Gastroesophageal sphincter (tissue), 4 donors: Measurements from ENCODE around the gene EMC10. TPM values are rescaled to one million over a fixed set of nuclear protein-coding genes. Genes with fewer than 3 reads are reported as not detected.

Experiments used
- ATAC-seq: fragments of 150-250 bp; one replicate; pipeline ENCODE4 v1.9.1; 2016; ENCODE audit warnings: mild to moderate bottlenecking, moderate library complexity
- H3K27ac ChIP-seq, 4 donors: fragments of 200-600 bp; sonication (generic) in 3 of 4; 1 replicate in 3 of 4; 2 replicates in 1 of 4; pipeline ENCODE4 v1.5.1; 2016 to 2019
- H3K27me3 ChIP-seq: fragments of 200-600 bp; sonication (generic); one replicate; pipeline ENCODE4 v1.5.1; 2019
- H3K36me3 ChIP-seq, 2 donors: fragments of 200-600 bp; sonication (generic); one replicate each; pipeline ENCODE4 v1.5.1; 2019; ENCODE audit warnings: control low read depth in 1 of 2
- H3K4me1 ChIP-seq, 3 donors: fragments of 200-600 bp; sonication (generic); 1 replicate in 2 of 3; 2 replicates in 1 of 3; pipeline ENCODE4 v1.5.1; 2016 to 2019; ENCODE audit warnings: control low read depth in 2 of 3
- H3K4me3 ChIP-seq, 2 donors: fragments of 200-600 bp; sonication (generic); one replicate each; pipeline ENCODE4 v1.5.1; 2019; ENCODE audit warnings: mild to moderate bottlenecking in 1 of 2, moderate library complexity in 1 of 2
- H3K9me3 ChIP-seq, 3 donors: fragments of 200-600 bp; sonication (generic); one replicate each; pipeline ENCODE4 v1.5.1; 2017 to 2019; ENCODE audit warnings: control low read depth in 2 of 3
- EP300 ChIP-seq: sonication (generic); formaldehyde crosslinking; IDR thresholded peaks from one replicate; pipeline ENCODE4 v1.6.1; 2017; ENCODE audit warnings: antibody characterized with exemption, mild to moderate bottlenecking
- POLR2A ChIP-seq, 2 donors: fragments of 450-650 bp; IDR thresholded peaks; one replicate each; pipeline ENCODE4 v1.6.1; 2017; ENCODE audit warnings: antibody characterized with exemption in 2 of 2, mild to moderate bottlenecking in 2 of 2, moderate library complexity in 1 of 2
- POLR2AphosphoS5 ChIP-seq: sonication (generic); formaldehyde crosslinking; IDR thresholded peaks from one replicate; pipeline ENCODE4 v1.6.1; 2017; ENCODE audit warnings: antibody characterized with exemption
- WGBS, 2 donors: methylation state at CpG; one replicate each; pipeline ENCODE4 v1.1.5; 2018; ENCODE audit warnings: low coverage in 1 of 2; 5-methylcytosine and 5-hydroxymethylcytosine counted together
- total RNA-seq, 4 donors: library from RNA; depleted of rRNA; stranded (reverse); fragments of >200 nt; gene quantifications; one replicate each; pipeline ENCODE4 v1.1.0, GENCODE V29; 2016
- TF ChIP-seq, protein P1 (sequence below), 4 experiments: fragments of 200-600 bp in 2 of 4; fragments of 450-650 bp in 2 of 4; sonication (generic) in 1 of 4; IDR thresholded peaks; one replicate each; pipeline ENCODE4 v1.5.1; 2017 to 2019; ENCODE audit warnings: antibody characterized with exemption in 4 of 4, mild to moderate bottlenecking in 2 of 4, moderate library complexity in 2 of 4

The EMC10 gene
- total RNA-seq, 4 donors from 2014 or later: 55.5 to 75.9 (median 71.5) TPM

DNA sequence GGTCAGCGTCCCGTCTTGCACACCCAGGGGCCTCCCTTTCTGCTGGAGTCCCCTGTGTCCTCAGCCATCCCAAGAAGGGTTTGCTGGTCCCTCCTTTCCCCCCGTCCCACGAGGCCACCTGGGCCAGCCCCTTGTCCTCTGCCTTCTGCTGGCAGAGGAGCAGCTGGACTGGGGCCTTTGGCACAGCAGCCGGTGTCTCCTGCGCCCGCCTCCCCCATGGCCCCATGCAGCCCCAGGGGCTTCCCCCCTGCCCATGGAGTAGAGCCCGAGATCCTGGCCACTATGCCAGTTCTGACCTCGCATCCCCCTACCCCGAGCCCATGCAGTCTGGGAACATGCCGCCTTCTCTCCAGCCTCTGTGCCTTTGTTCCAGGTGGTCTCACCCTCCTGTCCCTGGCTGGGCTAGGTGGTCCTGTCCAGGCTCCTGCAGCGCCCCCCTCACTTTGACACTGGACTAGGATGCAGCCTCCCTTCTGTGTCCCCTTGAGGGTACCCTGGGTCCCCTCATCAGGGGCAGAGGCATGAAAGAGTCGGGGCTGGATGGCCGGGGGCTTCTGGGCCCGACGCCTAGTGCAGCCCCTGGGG is 6.1 kb downstream of the EMC10 start:
- no peak overlapping the region for H3K4me3 ChIP-seq
- TF ChIP-seq, protein P1, sequence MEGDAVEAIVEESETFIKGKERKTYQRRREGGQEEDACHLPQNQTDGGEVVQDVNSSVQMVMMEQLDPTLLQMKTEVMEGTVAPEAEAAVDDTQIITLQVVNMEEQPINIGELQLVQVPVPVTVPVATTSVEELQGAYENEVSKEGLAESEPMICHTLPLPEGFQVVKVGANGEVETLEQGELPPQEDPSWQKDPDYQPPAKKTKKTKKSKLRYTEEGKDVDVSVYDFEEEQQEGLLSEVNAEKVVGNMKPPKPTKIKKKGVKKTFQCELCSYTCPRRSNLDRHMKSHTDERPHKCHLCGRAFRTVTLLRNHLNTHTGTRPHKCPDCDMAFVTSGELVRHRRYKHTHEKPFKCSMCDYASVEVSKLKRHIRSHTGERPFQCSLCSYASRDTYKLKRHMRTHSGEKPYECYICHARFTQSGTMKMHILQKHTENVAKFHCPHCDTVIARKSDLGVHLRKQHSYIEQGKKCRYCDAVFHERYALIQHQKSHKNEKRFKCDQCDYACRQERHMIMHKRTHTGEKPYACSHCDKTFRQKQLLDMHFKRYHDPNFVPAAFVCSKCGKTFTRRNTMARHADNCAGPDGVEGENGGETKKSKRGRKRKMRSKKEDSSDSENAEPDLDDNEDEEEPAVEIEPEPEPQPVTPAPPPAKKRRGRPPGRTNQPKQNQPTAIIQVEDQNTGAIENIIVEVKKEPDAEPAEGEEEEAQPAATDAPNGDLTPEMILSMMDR (IDR thresholded peaks at IDR 0.05): no peak
- no peak for TF ChIP-seq POLR2A (IDR thresholded peaks at IDR 0.05)
- TF ChIP-seq POLR2AphosphoS5: no peak
- no peak for TF ChIP-seq EP300
- peaks cover 12% of the 10 kb centered on the region for H3K27me3 ChIP-seq
- H3K27ac ChIP-seq: no peak overlapping the region
- WGBS, 2 donors: no CpG with 5 or more reads among the region's 16 CpGs
- H3K36me3 ChIP-seq: peaks cover 0 to 74% of the 10 kb centered on the region in 2 donors
- no peaks in the 10 kb centered on the region for H3K9me3 ChIP-seq
- ATAC-seq: no peak
- H3K4me1 ChIP-seq: peaks cover 0 to 21% (median 8%) of the 10 kb centered on the region in 3 donors

- no peak for ATAC-seq
- H3K9me3 ChIP-seq: no peaks in the 10 kb centered on the region
- no peak overlapping the region for H3K4me3 ChIP-seq
- no peak for TF ChIP-seq POLR2A (IDR thresholded peaks at IDR 0.05)
- TF ChIP-seq, protein P1 (IDR thresholded peaks at IDR 0.05): no peak
- TF ChIP-seq EP300: no peak
- no peak for TF ChIP-seq POLR2AphosphoS5
- peaks cover 0 to 74% of the 10 kb centered on the region in 2 donors for H3K36me3 ChIP-seq
- H3K27me3 ChIP-seq: peaks cover 18% of the 10 kb centered on the region
- 20 to 58% methylated on average over 1 to 5 of the region's 10 CpGs for WGBS, 2 donors
- no peak overlapping the region for H3K27ac ChIP-seq
- H3K4me1 ChIP-seq: peaks cover 0 to 16% (median 3%) of the 10 kb centered on the region in 3 donors
Observed at GRCh38 chr19:50482916-50483315, 6.6 kb downstream of the EMC10 start.

DNA sequence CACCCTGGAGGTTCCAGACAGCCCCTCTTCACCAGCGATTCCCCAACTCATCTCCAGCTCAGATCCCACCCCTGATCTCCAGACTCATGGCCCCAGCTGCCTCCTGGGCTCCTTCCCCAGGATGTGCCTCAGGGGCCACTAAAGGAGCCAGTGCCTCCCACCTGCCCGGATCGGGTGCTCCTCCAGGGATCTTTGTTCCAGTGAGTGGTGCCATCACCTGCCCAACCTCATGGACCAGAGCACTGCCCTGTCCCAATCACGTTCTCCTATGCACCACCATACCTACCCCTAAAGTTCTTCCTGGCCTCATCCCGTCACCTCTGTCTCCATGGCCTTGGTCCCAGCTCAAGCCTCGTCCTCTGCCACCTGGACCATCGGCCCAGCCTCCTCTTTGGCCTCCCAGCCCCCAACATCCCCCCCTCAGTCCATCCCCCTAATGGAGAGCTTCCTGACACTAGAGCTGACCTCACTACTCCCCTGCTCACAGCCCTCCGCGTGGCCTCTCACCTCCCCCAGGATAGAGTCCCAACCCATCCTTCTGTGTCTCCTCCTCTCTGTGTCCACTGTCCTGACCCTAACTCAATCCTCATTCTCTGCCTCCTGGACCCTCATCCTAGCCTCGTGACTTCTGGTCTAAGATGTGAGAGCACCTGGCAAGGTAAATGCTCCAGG is 9.1 kb downstream of the EMC10 start:
- H3K27ac ChIP-seq: no peak overlapping the region
- peaks cover 41% of the 10 kb centered on the region for H3K27me3 ChIP-seq
- H3K9me3 ChIP-seq: no peaks in the 10 kb centered on the region
- no peak for ATAC-seq
- H3K36me3 ChIP-seq: peaks cover 0 to 55% of the 10 kb centered on the region in 2 donors
- H3K4me1 ChIP-seq: no peaks in the 10 kb centered on the region
- WGBS, 2 donors: 84 to 86% methylated on average over 5 to 7 of the region's 10 CpGs
- TF ChIP-seq EP300 (no peak), POLR2A (IDR thresholded peaks at IDR 0.05) (no peak), POLR2AphosphoS5 (no peak)
- TF ChIP-seq, protein P1 (IDR thresholded peaks at IDR 0.05): no peak
- H3K4me3 ChIP-seq: no peak overlapping the region

DNA sequence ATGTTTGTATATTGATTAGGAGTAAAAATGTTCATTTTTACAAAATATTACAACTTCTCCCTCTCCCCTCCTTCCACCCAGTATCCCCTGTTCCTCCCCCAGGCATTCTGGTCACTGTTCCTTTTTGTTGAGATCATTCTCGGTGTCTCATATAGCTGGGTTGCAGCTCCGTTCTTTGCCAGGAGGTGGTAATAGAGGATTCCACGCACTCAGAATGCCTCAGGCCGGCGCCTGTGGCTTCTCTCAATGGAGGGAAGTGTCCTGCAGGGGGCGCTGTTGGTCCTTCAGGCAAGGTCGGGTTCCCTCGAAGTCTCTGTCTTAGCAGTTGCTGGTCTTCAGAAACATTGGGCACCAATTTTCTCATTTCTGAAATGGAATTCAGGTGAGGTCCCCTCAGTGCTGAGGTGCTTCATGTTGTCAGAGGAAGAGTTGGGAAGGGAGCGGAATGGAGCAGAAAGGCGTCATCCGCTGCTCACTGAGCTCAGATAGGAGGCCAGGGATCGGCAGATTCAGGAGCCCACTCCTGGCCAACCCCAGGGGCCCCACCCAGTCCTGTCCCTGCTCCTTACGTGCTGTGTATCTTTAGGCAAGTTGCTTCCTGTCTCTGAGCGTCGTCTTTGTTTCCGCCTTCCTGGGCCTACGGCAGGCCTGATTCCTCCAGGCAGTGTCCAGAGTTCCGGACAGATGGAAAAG is 10.7 kb downstream of the EMC10 start:
- H3K36me3 ChIP-seq: peaks cover 0 to 41% of the 10 kb centered on the region in 2 donors
- TF ChIP-seq, protein P1 (IDR thresholded peaks at IDR 0.05): peak in 1 of 4 experiments; percentile 36
- no peak for TF ChIP-seq POLR2AphosphoS5

More for the DNA sequence above, 10.7 kb downstream of the EMC10 start:
- WGBS, 2 donors: 51 to 52% methylated on average over 8 to 9 of the region's 18 CpGs
- Histone ChIP-seq H3K9me3 (no peaks in the 10 kb centered on the region), H3K27me3 (peaks cover 51% of the 10 kb centered on the region), H3K4me1 (no peaks in the 10 kb centered on the region), H3K4me3 (no peak overlapping the region), H3K27ac (no peak overlapping the region)
- ATAC-seq: no peak
